Fibroblast of villous mesenchyme (primary cell): ENCODE data around the gene PDLIM5. TPM values are rescaled to one million over a fixed set of nuclear protein-coding genes. Genes with fewer than 3 reads are reported as not detected.
A peak's percentile ranks its signal among the peaks of the same experiment; 100 is the strongest.

Source experiments
- DNase-seq: peaks from one replicate; pipeline ENCODE4 v3.0.0-alpha.2; 2010; ENCODE audit warnings: low read depth
- H3K4me3 ChIP-seq: 2 replicates; pipeline ENCODE4 v1.5.1; 2011; ENCODE audit warnings: low read depth, mild to moderate bottlenecking, low read length
- total RNA-seq: library from RNA; depleted of rRNA; stranded (reverse); fragments of >200 nt; gene quantifications from 2 replicates; pipeline ENCODE4 v1.2.3, GENCODE V29; 2012
- TF ChIP-seq, protein P1 (sequence below): IDR thresholded peaks from 2 replicates; pipeline ENCODE4 v1.5.1; 2012; ENCODE audit warnings: low read depth, mild to moderate bottlenecking, low read length; ENCODE audit not compliant: insufficient read depth

The PDLIM5 gene
- total RNA-seq, 1 donor: 370 TPM

DNA sequence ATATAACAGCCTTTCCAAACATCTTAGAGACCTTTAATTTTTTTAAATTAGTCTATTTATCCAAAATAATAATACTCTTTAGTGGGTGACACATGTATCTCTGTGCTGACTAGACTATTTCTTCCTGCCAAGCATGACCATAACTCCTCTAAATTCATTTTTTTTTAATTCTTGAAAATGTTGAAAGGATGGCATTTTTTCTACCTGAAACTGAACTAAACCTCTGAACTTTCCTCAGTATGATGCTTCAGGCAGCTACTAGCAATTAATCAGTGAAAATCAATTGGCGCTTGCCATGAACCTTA, 42.4 kb upstream of the PDLIM5 start:
- no peak for DNase-seq
- TF ChIP-seq, protein P1, sequence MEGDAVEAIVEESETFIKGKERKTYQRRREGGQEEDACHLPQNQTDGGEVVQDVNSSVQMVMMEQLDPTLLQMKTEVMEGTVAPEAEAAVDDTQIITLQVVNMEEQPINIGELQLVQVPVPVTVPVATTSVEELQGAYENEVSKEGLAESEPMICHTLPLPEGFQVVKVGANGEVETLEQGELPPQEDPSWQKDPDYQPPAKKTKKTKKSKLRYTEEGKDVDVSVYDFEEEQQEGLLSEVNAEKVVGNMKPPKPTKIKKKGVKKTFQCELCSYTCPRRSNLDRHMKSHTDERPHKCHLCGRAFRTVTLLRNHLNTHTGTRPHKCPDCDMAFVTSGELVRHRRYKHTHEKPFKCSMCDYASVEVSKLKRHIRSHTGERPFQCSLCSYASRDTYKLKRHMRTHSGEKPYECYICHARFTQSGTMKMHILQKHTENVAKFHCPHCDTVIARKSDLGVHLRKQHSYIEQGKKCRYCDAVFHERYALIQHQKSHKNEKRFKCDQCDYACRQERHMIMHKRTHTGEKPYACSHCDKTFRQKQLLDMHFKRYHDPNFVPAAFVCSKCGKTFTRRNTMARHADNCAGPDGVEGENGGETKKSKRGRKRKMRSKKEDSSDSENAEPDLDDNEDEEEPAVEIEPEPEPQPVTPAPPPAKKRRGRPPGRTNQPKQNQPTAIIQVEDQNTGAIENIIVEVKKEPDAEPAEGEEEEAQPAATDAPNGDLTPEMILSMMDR: no peak
- no peak overlapping the region for H3K4me3 ChIP-seq

DNA sequence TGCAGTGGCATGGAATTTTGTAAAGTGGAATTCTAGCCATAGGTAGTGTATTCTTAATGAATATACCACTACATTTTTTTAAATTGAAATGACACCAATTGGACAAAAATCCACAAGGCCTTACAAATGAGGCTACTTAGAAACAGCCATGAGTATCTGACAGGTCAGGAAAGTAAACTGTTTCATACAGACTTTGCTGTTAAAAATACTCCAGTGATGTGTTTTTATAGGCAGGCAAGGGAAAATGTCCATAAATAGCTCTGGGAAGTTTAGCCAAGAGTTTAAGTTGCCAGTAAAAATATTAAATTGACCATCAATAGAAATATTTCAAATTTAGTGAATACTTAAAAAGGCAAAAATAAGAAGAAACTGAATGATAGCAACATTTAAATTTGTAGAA, 41.8 kb upstream of the PDLIM5 start:
- DNase-seq: peak; percentile 37
- TF ChIP-seq, protein P1: no peak
- H3K4me3 ChIP-seq: no peak overlapping the region

DNA sequence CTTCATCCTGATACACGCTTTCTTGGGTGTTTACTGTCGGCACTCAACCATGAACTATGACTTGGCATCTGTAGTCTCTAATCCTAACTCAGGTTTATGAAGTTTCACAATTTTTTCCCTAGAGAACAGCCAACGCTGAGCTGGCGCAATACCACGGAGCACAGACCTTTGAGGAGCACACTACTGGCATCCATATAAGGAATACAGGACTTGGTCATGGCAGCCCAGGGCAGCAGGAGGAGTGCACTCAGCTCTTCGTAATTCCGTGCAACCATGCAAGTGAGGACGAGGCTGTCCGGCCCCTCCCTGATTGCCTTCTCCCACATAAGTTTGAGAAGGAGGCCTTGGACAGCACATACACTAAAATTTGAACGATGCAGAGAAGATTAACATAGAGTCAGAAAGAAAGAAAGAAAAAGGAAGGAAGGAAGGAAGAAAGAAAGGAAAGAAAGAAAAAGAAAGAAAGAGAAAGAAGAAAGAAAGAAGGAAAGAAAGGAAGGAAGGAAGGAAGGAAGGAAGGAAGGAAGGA, 41.0 kb upstream of the PDLIM5 start:
- TF ChIP-seq, protein P1: no peak
- peak; percentile 98 for DNase-seq
- H3K4me3 ChIP-seq: no peak overlapping the region

DNA sequence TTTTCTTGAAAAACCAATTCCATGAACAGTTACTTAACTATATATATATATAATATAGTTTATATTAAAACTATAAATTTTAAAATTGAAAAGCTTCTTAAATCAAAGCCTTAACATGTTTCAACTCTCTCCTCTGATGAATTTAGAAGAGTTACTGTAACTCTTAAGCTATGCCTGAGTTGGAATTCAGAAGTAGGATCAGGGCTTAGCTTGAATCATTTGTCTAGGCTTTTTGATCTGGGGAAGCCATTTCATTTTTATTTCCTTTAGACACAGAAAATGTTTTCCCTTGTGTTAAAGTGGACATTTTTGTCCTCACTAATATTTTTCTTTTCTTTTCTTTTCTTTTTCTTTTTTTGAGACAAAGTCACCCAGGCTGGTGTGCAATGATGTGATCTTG, 40.4 kb upstream of the PDLIM5 start:
- TF ChIP-seq, protein P1: no peak
- DNase-seq: no peak

DNA sequence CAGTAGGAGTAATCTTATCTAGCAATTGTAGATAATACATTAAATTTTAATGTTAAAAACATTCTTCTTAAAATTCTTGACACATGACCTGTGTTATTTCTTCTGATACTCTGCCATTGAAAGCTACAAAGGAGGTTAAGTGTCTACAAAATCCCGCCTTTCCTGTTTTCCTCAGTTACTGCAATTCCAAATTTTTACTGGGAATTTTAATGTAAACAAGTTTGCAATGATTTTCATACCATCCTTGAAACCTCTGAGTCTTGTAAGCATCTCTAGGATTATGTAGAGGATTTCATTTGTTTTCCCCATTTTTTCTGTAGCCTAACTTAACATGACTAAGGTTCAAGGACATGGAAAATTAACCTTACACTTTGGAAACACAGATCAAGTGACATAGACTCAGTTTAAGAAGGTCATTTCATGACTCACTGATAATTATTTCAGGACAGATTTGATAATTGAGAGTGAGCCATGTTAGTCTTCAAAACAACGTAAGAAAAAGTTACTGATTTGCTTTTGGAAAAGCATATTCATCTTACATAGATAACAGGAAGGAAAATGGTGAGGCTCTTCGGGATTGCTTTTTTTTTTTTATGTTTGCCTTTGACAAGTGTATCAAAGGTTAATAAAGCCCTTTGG, 39.6 kb upstream of the PDLIM5 start:
- peak; percentile 80 for DNase-seq
- TF ChIP-seq, protein P1: no peak
- peak overlapping the region; percentile 14 for H3K4me3 ChIP-seq

More for the DNA sequence above, 40.4 kb upstream of the PDLIM5 start:
- no peak overlapping the region for H3K4me3 ChIP-seq

DNA sequence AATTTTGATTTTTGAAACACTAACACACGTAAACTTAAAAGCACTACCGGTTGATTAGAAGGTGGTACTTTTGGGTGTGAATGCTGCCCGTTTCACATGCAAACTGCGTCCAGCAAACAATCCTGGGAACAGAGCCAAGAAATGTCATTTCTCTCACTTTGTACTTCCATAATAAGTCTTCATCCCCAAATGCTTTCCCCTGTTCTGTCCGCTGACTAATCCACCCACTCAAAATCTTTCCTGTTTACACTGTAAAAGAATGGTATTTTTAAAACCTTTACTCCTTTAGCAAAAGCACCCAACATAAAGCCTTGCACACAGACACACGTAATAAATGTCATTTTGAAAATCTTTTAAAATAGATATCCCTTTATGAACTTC, 39.1 kb upstream of the PDLIM5 start:
- TF ChIP-seq, protein P1: no peak
- peak overlapping the region; percentile 14 for H3K4me3 ChIP-seq
- DNase-seq: peak; percentile 91
